GM10266 (cell line): Measurements from ENCODE around the gene FLT1.

Source experiments
- DNase-seq: peaks from one replicate; pipeline ENCODE4 v3.0.0; 2012; ENCODE audit errors: extremely low spot score
- TF ChIP-seq, protein P1 (sequence below): IDR thresholded peaks from 2 replicates; pipeline ENCODE4 v1.5.1; 2012; ENCODE audit warnings: mild to moderate bottlenecking, low read depth; ENCODE audit not compliant: control insufficient read depth, insufficient read depth; ENCODE audit errors: missing control alignments

The FLT1 gene

DNA sequence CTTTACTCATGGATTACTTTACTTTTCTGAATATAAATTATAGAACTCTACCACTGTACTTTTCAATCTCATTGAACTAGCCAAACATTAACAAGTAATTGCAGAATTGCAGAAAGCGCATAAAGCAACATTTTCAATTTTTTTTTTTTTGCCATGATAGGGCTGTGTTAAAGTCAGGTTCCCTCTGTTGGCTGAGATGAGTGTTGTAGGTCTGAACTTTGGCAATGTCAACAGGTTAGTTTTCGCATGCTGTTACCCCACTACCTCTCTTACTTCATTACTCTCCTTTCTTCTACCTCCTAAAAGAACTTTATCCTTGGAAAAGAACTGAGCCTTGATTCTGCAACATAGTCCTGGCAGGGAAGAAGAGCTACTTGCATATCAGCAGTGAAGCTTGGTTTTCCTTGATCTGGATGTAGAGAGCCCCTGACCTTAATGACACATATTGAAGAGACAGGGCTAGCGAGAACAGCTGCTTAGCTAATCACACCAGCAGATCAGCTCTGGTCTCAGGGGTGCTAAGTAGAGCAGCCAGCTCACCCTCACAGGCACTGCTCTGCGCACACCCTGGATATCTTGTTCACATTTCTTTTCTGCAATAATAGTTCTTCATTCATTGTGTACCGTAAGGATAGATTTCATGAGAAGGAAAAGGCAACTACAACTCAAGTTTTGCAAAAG, 119.5 kb downstream of the FLT1 start:
- TF ChIP-seq, protein P1, sequence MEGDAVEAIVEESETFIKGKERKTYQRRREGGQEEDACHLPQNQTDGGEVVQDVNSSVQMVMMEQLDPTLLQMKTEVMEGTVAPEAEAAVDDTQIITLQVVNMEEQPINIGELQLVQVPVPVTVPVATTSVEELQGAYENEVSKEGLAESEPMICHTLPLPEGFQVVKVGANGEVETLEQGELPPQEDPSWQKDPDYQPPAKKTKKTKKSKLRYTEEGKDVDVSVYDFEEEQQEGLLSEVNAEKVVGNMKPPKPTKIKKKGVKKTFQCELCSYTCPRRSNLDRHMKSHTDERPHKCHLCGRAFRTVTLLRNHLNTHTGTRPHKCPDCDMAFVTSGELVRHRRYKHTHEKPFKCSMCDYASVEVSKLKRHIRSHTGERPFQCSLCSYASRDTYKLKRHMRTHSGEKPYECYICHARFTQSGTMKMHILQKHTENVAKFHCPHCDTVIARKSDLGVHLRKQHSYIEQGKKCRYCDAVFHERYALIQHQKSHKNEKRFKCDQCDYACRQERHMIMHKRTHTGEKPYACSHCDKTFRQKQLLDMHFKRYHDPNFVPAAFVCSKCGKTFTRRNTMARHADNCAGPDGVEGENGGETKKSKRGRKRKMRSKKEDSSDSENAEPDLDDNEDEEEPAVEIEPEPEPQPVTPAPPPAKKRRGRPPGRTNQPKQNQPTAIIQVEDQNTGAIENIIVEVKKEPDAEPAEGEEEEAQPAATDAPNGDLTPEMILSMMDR = no peak
- DNase-seq = no peak

DNA sequence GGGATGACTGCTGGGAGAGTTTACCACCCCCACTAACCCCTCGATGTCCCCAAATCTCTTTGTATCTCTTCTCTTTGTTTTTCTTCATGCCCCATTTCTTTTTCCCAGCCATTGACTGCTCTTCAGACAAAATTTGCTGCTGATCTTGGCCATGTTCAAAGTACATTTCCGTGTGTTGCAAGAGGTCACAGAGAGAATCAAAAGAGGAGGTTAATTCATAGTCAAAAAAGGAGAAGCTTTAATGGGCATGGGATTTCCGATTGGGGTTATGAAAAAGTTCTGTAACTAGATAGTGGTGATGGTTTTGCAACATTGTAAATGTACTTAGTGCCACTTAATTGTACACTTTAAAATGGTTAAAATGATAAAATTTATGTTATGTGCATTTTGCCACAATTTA, 121.1 kb downstream of the FLT1 start:
- TF ChIP-seq, protein P1 = no peak
- DNase-seq = no peak

DNA sequence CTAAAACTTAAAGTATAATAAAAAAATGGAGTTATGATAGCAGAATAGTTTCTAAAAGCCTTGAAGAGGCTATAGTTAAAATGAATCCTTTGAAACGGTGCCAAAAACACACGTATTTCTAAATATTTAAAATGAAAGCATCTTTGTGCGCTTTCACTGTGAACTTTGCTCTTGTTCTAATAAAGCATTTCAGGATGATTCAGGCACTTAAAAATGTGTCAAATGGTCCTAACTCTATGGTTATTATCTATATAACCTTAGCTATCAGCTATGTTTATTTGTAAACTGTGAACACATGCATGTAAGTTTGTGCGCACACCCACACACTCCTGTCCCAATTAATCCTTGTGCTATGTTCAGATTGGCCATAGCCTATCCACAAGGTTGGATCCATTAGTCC, 124.5 kb downstream of the FLT1 start:
- TF ChIP-seq, protein P1 = no peak
- no peak for DNase-seq

DNA sequence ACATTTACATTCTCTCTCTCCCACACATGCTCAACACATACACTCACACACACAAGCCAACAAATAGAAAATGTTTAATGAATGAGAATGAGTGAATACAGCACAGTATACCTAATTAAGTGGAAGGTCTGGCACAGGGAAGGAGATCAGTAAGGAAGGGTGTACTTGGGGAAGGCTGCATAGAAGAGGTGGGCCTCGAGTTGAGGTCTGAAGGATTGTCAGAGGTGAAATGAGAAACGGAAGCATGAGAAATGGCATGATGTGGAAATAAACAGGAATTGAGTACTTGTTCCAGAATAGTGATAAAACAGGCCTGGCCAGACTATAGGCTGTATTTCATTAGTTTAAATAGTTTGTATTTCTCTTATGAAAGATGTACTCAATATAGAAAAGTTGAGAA, 136.2 kb downstream of the FLT1 start:
- DNase-seq = no peak
- TF ChIP-seq, protein P1 = no peak

DNA sequence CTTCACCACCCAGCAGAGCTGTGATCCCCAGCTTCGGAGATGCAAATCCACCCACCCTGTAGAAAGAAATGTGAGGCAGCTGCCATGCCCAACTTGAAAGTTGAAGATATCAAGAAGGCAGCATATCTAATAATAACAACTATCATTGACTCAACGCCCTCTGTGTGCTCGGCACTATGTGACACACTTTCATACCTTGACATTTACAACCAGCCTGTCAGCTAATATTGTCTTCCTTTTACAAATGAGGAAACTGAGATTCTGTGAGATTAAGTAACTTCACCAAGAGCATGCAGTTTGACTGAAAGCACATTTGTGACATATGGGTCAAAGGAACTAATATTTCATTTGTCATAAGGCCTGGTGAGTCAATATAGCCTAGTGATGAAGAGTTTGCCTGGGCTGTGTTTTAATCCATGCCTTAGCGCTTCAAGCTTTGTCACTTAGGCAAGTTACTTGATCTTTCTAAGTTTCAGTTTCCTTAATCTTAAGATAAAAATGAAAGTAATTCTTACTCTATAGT, 137.0 kb downstream of the FLT1 start:
- TF ChIP-seq, protein P1 = no peak
- no peak for DNase-seq

DNA sequence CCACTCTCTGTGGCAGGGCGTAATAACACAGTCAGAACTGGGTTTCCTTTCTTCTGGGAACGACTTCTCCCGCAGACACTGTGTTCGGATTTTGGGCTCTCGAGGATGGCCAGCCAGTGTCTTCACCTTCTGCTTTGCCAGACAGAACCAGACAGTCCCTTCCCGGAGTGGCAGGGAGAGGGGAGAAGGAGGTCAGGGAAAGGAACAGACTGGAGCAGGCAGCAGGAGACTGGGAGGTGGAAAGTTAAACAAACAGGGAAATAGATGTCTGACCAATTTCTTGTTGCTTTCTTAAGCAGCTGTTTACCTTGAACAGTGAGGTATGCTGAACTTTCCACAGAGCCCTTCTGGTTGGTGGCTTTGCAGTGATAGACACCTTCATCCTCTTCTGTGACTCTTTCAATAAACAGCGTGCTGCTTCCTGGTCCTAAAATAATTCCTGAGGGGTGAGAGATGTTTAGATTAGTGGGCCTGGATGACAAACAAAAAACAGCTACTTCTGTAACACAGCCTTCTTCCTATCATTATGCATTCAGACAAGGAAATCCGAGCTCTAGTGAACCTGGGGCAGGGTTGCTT, 137.6 kb downstream of the FLT1 start:
- DNase-seq = no peak
- TF ChIP-seq, protein P1 = no peak

DNA sequence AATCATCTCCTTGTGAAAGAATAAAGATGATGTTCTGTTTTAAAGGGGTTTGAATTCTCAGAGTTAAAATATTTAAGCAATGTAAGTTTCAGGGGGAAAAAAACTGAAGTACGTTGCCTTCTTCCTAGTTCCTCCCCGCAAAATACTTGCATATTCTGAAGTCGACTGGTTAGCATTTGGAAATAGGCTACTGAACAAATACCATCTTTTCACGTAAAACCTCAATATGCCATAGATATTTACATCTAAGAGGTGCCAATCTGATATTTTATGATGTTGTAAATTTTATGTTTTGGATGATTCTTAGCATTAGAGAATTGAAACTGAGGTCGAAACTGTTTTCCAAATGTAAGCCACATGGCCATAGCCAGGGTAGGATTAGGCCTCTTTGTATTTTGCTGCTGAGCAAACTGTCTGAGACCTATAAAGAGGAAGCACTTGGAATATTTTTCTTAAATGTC, 138.3 kb downstream of the FLT1 start:
- TF ChIP-seq, protein P1 = no peak

More for the DNA sequence above, 138.3 kb downstream of the FLT1 start:
- no peak for DNase-seq
